Measurements from ENCODE around the gene LY6G5B. TPM values are rescaled to one million over a fixed set of nuclear protein-coding genes. Genes with fewer than 3 reads are reported as not detected.

Gene LY6G5B
- total and polyA plus RNA-seq, 2 of the 4 experiments (the other 2 are of a cell fraction): 2.2 to 13.6 TPM

DNA sequence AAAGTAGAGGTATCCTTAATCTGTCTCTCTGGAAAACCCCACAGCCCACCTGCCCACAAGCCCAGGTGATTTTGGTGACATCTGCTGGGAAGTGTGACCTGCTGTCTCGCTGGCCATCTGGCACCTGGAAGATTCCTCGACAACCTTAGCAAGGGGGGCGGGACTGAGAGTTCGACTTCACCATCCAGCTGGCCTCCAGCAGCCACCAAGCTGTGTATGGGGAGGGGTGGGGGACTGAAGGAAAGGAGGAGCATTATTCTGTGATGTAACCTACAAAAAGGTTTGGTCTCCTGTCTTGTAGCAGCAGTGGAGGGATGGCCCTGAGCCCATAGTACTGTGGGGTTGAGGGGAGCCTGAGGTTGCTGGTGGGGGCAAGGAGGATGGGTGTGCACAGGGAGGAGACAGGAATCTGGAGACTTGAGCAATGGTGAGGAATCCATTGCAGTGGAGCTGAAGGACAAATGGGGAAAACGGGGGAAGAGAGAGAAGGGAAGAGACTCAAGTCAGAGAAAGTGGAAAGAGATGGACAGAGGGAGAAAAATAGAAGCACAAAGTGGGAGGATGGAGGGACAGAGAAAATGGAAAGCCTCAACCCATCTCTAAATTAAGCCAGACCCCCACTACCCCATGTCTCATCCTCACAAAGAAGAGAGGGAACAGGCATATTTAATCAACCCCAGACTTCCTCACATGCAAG is 40.9 kb downstream of the LY6G5B start:
- Histone ChIP-seq H4K8ac (ENCODE audit: low read depth in 2 of 2, low read length in 2 of 2) (no peak overlapping the region), H3K14ac (replicated peaks; ENCODE audit: low read depth, low read length) (no peak overlapping the region), H2AK5ac (ENCODE audit: low read depth, low read length) (no peak overlapping the region; the same call in 1 of the 2 replicates), H2BK120ac (ENCODE audit: low read depth, low read length) (no peak overlapping the region), H3K36me3 (ENCODE audit: control insufficient read depth, insufficient read depth, low read length) (no peaks in the 10 kb centered on the region), H3K4me3 (ENCODE audit: insufficient read depth, low read depth, low read length) (no peak overlapping the region), H2BK20ac (ENCODE audit: low read depth, low read length) (no peak overlapping the region), H4K20me1 (ENCODE audit: insufficient read depth, low read length) (no peaks in the 10 kb centered on the region; the same call in 1 of the 2 replicates), H3K9me1 (ENCODE audit: insufficient read depth, low read length) (no peaks in the 10 kb centered on the region), H3K9me3 (ENCODE audit: control insufficient read depth, insufficient read depth, low read length) (no peaks in the 10 kb centered on the region), H3K4me1 (ENCODE audit: control insufficient read depth, insufficient read depth, low read length) (no peaks in the 10 kb centered on the region), H3K27ac (ENCODE audit: insufficient read depth, low read length) (no peak overlapping the region), H3K18ac (ENCODE audit: low read depth, low read length) (no peak overlapping the region), H3K23ac (ENCODE audit: low read depth, low read length) (no peak overlapping the region), H4K91ac (ENCODE audit: insufficient read depth, low read depth, low read length) (no peak overlapping the region), H2BK5ac (ENCODE audit: low read depth, low read length, poor library complexity, severe bottlenecking) (no peak overlapping the region), H3K4me2 (ENCODE audit: low read depth, low read length) (no peak overlapping the region), H3K56ac (ENCODE audit: extremely low read depth, insufficient read depth, low read length) (no peak overlapping the region), H2BK15ac (ENCODE audit: low read depth, low read length) (no peak overlapping the region), H2AFZ (replicated peaks; ENCODE audit: low read length, poor library complexity) (peak overlapping the region; percentile 21), H3K79me1 (ENCODE audit: low read depth in 1 of 2, low read length in 2 of 2) (no peaks in the 10 kb centered on the region), H3K4ac (ENCODE audit: low read depth, low read length) (no peak overlapping the region), H4K5ac (ENCODE audit: low read depth, low read length) (no peak overlapping the region), H2AK9ac (replicated peaks; ENCODE audit: low read depth, low read length, poor library complexity) (no peak overlapping the region), H3K9ac (ENCODE audit: low read depth, low read length) (no peak overlapping the region), H3K27me3 (ENCODE audit: control insufficient read depth, insufficient read depth, low read length) (peaks cover 35% of the 10 kb centered on the region)
- intact Hi-C loops (cut with micrococcal nuclease) (no loop called here), dilution Hi-C loops (cut with HindIII; ENCODE audit: low sequenced_read_pairs, unreplicated experiment) (no loop called here), in situ Hi-C loops (cut with MboI; ENCODE audit: low sequenced_read_pairs) (no loop called here)
- ChIA-PET POLR2A (ENCODE audit: unreplicated experiment) (no interaction called here), CTCF (no interaction called here)
- DNase-seq: no peak
- no peak for ATAC-seq (ENCODE audit: low read depth)
- no TSS peak for BruUV-seq (replicated peaks)
- WGBS, 2 experiments (ENCODE audit: extremely low coverage in 2 of 2, insufficient read length in 1 of 2): no CpG with 5 or more reads among the region's 5 CpGs
- TF ChIP-seq MAZ (IDR thresholded peaks at IDR 0.05; ENCODE audit: borderline replicate concordance, low read depth, low read length) (no peak), MAFK (IDR thresholded peaks at IDR 0.05; ENCODE audit: low read depth, low read length) (no peak), RAD21 (IDR thresholded peaks at IDR 0.05; ENCODE audit: low read length) (no peak), MXI1 (IDR thresholded peaks at IDR 0.05; ENCODE audit: borderline replicate concordance, low read depth, low read length) (no peak), SMC3 (IDR thresholded peaks at IDR 0.05; ENCODE audit: low read depth, low read length) (no peak), POLR2A (IDR thresholded peaks at IDR 0.05; ENCODE audit: low read depth, low read length) (no peak), FOS (IDR thresholded peaks at IDR 0.05; ENCODE audit: low read depth, low read length) (no peak), NFE2L2 (IDR thresholded peaks at IDR 0.05; ENCODE audit: low read depth, low read length) (no peak), RFX5 (IDR thresholded peaks at IDR 0.05; ENCODE audit: low read depth, low read length) (no peak), CEBPB (IDR thresholded peaks at IDR 0.05; ENCODE audit: low read depth, low read length) (no peak)
- TF ChIP-seq, protein P1, sequence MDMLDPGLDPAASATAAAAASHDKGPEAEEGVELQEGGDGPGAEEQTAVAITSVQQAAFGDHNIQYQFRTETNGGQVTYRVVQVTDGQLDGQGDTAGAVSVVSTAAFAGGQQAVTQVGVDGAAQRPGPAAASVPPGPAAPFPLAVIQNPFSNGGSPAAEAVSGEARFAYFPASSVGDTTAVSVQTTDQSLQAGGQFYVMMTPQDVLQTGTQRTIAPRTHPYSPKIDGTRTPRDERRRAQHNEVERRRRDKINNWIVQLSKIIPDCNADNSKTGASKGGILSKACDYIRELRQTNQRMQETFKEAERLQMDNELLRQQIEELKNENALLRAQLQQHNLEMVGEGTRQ (IDR thresholded peaks at IDR 0.05; ENCODE audit: low read depth, low read length): no peak
- TF ChIP-seq, protein P2, sequence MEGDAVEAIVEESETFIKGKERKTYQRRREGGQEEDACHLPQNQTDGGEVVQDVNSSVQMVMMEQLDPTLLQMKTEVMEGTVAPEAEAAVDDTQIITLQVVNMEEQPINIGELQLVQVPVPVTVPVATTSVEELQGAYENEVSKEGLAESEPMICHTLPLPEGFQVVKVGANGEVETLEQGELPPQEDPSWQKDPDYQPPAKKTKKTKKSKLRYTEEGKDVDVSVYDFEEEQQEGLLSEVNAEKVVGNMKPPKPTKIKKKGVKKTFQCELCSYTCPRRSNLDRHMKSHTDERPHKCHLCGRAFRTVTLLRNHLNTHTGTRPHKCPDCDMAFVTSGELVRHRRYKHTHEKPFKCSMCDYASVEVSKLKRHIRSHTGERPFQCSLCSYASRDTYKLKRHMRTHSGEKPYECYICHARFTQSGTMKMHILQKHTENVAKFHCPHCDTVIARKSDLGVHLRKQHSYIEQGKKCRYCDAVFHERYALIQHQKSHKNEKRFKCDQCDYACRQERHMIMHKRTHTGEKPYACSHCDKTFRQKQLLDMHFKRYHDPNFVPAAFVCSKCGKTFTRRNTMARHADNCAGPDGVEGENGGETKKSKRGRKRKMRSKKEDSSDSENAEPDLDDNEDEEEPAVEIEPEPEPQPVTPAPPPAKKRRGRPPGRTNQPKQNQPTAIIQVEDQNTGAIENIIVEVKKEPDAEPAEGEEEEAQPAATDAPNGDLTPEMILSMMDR (conservative IDR thresholded peaks at IDR 0.05; ENCODE audit: low read depth, low read length): no peak
- TF ChIP-seq, protein P3, sequence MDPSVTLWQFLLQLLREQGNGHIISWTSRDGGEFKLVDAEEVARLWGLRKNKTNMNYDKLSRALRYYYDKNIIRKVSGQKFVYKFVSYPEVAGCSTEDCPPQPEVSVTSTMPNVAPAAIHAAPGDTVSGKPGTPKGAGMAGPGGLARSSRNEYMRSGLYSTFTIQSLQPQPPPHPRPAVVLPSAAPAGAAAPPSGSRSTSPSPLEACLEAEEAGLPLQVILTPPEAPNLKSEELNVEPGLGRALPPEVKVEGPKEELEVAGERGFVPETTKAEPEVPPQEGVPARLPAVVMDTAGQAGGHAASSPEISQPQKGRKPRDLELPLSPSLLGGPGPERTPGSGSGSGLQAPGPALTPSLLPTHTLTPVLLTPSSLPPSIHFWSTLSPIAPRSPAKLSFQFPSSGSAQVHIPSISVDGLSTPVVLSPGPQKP (IDR thresholded peaks at IDR 0.05; ENCODE audit: borderline replicate concordance, low read depth, low read length): no peak

Data from IMR-90 (cell line).